ENCODE measurements around the gene EPHA7.

Gene EPHA7

DNA sequence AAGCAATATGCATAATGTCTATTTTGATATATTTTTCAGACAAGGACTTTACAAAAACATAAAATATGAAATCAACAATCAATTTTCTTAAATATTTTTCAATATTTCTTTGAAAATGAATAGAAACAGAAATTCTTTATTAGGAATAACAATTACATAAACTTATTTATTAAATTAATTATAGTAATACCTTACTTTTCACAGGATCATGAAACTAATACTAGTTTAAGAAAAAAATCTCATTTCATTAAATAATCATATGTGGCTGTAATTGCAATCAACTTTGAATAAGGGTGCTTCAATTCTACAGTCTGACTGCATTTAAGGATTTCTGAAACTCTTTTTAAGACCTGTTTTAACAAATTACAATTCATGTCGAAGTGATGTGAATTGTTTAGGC, 26.6 kb downstream of the EPHA7 start:
- no peak for DNase-seq

DNA sequence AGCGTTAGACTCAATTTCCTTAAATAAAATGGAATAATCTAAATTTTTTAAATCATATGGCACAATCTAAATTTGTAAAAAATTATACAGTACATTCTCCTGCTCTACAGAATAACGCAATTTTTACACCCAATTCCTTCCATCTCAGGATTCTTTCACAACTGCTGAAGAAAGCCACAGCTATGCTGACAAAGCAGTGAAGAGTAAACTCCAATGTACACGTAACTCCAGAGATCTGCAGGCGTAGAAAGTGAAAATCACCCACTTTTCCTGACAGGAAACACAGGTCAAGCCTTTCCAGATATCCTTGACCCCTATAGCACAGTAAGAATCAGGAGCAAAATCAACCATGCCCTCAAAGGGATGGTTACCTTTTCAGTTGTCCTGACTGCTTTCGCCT, 27.4 kb downstream of the EPHA7 start:
- DNase-seq = no peak

DNA sequence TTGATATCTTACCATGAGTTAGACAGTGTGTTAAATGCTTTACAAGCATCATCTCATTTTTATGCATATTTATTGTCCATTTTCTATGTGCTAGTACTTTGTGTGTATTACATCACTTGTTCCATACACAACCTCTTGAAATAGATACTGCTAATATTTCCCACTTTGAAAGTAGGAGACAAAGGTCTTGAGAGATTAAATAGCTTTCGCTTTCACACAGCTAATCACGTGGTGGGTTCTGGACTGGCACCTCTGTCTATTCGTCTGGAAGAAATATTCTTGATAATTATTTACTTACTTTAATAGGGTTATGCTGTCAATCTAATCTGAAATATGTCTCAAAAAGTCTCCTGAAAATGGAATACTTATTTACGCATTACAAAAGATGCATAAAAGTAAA, 30.2 kb downstream of the EPHA7 start:
- no peak for DNase-seq

DNA sequence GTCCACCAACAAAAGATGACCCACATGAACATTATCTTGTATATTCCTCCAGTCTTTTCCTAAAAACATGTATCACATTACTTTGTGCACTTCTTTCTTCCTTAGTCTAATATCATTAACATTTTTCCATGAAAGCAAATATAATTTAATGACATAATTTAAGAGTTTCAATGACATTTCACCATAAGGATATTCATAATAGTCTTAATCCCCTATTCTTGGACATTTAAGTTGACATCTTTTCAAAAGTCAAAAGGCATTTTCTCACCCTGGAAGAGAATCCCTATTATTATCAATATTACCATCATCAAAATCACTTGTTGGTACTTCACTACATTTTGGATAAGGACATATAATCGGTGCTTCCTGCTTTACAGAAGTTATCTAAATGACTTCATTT, 31.3 kb downstream of the EPHA7 start:
- DNase-seq = no peak

DNA sequence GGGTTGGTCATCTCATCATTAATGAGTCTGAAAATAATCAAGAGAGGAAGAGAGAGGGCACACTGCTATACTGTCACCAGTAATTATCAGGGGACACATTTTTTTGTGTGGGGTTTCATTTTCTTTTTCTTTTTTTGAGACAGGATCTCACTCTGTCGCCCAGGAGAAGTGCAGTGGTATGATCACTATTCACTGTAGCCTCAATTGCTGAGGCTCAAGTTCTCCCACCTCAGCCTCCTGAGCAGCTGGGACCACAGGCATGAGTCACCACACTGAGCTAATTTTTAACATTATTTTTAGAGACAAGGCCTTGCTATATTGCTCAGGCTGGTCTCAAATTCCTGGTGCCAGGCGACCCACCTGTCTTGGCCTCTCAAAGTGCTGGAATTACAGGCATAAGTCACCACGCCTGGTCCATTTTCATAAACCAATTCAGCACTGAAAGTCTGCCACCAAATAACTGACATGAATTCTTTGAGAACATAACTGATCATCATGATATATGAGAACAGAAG, 43.3 kb downstream of the EPHA7 start:
- DNase-seq = no peak

DNA sequence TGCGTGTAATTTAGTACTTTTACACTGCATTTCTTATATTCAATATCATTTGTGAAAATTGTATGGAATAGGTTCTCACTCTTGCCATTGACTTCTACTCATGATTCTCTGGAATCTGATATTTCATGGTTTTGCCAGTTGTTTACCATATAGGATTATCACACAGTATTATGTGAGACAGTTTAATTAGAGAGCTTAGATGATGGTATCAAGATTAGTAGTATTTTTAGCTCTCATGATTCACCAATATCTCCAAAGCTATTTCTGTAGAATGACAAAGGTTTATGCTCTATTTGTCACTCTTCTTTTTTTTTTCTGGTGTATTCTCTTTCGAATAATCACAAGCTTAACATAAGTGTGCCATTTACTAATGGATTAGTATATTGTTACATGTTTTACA, 45.9 kb downstream of the EPHA7 start:
- DNase-seq = no peak

DNA sequence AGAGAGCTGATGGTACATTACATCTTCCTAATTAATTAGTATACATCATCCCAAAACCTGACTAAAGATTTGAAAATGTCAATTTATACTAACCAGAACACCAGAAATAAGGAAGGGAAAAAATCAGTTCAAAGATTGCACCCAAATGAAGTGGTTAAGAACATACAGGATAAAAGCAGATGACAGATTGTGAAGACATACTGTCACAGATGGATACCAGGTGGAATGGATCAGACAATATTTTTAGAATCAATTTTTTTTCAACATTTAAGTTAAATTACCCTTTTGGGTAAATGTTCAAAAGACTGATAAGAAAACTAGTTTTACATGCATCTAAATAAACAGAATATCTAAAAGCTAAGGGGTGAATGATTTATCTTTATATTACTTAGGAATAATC, 47.6 kb downstream of the EPHA7 start:
- no peak for DNase-seq

DNA sequence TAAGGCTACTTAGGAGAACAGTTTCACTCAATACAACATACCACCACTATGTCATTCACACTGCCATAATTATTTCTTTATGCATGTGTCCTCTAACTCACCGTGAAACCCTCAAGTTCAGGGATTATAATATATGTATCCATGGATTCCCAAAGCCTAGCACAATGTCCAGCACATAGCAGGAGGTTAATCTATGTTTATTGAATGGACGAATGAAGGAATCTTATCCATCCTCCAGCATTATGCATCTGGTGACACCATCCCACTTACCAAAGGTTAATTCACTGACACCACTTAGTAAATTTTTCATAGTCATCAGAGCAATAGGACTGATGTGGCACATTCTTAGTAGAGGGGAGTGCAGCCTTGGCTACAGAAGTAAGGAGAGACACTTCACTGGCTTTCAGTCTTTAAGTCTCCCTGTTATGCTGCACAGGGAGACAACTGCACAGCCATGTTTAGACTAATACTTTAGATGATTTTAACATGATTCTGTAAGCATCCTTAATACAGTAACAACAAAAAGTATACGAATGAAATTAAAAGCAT, 49.7 kb downstream of the EPHA7 start:
- no peak for DNase-seq

DNA sequence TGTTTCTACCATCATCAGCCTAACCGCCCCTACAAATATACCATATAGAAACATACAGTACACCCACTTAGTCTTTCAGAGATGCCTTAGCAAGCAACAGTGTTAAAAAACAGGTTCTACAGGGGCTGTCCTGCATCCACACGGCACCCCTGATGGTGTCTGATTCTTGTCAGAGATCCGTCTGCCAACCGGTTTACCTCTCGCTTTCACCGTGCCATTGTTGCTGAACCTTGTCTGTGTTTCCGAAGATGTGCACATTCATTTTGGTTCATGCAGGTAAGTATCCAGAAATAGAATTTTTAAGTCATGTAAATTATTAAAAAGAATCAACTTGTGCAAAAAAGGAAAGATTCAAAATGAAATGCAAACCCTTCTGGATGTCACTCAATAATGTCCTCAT, 52.9 kb downstream of the EPHA7 start:
- no peak for DNase-seq

DNA sequence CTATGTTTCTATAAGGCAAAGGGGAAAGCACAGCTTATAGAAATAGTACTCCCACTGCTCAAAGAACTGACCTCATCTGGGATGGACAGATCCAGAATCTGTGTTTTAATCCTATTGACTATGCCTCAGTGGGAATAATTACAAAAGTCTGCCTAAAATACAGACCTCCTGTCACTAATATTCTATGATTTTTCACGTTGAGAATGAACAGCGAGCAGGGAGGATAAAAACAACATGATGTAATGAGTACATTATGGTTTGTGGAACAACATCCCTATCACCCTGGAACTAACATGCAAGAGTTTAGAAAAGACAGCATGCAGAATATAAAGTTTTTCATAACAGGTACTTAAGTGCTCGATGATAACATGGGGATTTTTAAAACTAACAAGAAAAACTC, 53.9 kb downstream of the EPHA7 start:
- DNase-seq = no peak

DNA sequence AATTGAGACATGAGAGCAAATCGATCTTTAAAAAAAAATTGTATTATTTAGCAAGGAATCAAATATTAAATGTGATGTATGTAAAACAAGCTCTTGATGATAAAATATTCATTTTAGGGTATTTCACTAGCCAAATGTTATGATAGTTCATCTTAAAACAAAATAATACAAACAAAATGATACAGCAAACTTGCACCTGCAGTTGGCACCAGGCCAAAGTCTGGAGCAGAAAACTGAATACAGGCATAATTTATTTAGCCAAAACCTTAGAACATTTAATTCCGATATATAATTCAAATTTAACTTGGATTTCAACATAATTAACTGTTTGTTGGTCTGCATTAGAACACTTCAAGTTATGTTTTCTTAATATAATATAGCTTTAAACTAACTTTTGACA, 60.9 kb downstream of the EPHA7 start:
- no peak for DNase-seq

DNA sequence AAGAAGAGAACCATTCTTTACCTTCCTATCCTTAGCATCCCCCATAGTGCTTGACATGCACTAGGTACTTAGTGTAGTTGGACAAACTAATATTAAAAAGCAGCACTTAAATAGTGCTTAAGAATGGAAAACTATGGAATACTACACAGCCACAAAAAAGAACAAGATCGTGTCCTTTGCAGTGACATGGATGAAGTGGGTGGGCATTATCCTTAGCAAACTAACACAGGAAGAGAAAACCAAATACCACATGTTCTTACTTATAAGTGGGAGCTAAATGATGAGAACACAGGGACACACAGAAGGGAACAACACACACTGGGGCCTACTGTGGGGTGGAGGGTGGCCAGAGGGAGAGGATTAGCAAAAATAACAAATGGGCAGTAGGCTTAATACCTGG, 66.8 kb downstream of the EPHA7 start:
- no peak for DNase-seq

DNA sequence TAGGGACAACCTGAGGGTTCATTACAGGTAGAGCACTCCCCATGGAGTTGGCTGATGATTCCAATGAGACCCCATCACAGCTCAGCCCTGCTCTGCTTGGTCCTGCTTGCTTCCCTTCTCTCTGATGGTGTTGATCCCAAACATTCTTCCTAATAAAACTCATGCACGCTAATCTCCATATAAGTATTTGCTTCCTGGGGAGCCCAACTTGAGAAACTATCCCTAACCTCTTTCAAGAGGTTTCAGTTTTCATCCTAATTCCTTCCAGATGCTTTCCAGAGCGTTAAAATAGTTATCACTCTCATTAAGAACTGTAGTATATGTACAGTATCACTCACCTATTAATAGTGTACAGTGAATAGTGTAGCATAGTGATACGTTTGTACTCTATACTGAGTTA, 68.1 kb downstream of the EPHA7 start:
- DNase-seq = no peak

DNA sequence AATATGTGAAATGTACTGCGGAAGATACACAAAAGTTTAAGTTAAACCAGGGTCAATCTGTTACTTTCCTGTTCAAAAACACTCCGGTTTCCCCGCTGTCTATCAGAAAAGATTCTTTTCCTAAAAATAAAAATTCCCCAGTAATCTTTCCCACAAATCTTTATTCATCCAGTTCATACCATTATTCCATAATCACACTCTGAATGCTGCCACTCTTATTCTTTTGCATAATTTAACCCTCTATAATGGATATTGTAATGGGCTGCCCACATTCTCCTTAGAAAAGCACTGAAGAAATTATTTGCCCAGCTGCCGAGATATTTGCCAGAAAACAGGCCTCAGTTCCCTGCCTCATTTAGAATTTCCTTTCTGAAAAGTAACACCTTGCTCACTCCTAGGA, 68.6 kb downstream of the EPHA7 start:
- DNase-seq = no peak

DNA sequence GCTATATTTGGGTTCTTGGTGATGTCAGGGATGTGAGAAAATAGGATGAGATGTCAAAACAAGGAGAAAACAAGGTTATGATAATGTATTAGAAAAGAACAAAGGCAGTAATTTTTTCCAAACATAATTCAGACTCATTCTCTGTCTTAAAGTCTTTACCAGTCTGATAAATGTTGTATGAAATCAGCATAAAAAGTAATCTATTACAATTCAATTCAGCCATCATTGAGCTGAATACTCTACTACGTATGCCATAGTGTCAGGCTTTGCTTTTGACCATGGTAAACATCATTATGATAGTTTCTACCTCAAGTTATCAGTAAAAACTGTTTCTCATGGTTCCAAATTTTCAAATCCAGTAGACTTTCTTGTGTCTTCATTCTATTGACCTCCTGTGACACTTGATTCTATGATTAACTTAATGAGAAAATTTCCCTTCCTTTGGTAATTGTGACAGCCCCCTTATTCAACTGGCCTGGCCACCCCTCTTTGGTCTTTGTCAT, 75.0 kb downstream of the EPHA7 start:
- no peak for DNase-seq

DNA sequence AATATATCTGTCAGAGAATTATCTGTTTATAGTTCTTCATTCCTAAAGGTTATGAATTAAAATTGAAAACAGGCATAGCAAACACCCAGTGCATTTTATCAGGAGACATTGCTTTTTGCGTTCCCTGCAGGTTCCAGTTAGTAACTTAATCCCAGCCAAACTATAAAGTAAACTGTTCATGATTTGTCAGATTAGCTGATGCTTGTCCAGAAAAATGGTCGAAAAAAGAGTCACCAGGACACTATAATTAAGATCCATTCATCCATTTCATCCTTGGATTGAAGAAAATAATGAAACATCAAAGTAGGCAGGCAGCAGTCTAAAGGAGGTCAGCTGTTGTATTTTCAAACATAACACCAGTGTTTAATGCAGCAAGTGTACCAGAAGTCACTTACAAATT, 75.9 kb downstream of the EPHA7 start:
- no peak for DNase-seq

DNA sequence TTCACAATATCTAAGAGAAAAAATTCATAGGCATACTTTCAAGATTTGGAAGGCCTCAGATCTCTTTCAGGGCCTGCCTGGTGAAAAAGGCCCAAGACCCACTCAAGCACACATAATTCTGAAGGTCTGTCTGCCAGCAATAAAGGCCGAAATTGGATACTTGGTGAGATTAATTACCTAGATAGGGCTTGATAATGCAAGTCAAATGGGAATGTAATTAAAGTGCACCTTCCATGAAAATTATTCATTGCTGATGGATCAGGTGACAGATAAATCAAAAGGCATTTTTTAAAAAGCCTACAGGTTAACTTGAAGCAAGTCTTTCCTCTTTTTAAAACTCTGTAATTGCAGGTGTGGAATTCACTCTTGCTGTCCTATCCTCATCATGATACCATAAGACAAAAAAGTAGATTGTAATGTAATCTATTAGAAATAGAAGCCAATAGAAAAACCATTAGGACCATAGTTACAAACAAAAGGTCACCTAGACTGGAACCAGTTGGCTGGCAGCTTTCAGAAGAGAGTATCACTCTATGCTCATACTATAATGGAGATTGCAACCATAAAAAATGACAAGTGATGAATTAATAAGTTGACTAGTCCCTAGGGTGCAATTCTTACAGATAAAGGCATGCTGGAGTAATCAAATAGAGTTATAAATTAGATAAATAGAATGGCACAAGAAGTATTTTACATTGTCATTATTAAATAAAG, 77.3 kb downstream of the EPHA7 start:
- DNase-seq = no peak

DNA sequence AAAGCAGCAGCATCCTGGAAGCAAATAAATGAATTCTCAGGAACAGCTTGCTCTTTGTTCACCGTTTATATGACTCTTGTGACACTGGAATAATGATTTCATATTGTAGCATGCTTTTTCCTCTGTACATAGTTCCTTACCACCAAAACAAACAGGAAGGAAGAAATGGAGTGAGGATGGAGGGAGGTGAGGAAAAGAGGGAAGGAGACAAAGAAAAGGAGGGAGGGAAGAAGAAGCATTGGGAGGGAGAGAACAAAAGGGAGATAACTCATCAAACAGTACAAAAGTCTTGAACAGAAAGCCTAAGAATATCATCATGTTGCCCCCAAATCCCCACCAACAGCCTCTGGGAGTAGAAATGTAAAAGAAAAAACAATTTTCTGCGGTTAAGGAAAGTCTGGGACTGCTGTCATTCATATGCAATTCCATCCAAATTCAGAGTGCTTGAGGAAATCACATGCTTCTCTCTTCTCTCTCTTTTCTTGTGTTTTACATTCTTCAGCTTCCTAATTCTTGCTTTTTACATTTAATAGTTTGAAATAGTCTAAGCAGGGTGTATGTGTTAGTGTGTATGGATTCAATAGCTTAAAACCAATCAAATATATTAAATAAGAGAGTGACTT, 81.5 kb downstream of the EPHA7 start:
- no peak for DNase-seq

DNA sequence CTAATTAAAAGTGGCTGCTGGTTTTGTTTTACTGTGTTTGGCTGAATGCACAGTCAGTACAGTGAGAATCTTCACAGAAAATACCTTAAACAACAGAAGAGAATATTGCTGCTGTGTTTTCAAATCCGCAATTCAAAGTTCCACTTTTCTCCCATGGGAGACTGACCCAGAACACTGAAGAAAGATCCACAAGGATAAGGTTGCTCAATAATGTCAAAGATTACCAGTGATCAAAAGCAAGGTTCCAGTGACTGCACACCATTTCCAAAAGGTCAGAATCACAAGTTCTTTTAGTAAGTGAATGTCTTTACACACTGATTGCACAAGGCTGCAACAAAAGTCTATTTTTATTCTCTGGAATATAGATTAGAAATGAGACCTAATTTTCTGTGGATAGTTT, 82.3 kb downstream of the EPHA7 start:
- no peak for DNase-seq

DNA sequence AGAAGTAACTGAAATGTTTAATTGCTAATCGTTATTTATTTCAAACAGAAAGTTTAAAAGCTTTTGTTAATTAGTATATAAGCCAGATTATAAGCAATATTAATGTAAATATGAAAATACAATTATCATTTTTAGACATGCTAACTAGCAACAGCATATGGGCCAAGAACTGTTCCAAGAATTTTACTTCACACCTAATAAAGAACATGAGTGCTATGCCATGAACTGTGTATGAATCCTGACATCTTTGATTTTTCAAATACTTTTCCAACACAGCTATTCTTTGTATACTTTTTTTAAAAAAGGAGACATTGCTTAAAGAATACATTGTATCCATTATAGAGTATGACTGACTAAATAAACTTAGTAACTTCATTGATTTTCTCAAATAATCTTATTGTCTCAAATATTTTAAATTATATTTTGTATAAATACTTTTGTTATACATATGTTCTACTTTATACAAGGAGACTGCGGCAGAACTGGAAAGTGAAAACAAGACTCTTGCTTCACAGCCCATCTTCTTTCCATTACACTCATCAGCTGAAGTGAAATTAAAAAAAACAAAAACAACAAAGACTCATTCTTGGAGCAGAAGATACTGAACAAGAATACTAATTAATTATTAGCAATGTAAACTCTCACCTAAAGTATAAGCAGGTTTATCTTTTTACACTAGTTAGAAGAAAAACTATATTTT, 89.9 kb downstream of the EPHA7 start:
- no peak for DNase-seq

DNA sequence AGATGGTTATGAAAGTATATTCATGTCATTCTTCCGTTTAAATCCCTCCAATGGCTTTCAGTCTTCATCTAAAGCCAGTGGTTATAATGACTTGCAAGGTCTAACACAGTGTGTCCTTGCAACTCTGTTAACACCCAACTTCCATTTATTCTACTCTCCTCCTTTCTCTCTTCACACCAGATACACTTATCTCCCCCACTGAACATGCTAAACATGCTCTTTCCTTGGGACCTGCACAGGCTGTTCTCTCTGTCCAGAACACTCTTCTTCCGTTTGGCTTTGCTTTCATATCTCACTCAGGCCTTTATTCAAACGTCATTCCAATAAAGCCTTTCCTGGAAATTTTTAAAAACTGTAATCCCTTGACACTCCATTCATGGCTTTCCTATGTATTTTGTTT, 91.5 kb downstream of the EPHA7 start:
- DNase-seq = no peak

DNA sequence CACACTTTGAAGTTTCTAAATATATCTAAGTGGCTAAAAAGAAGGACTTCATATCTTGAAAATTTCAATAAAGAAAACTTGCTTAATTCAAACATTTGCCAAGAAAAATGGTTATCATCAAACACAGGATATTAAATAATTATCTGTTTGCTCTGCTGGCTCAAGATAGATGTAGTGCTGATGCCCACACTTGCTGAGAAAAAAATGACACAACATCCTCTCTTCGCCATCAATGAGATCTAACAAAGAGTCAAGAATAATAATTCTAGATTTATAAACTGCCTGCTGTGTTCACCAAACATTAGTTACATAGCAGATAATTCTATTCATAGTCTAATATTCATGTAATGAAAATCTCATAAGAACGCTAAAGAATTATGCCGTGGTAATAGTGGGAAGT, 93.6 kb downstream of the EPHA7 start:
- DNase-seq = no peak

DNA sequence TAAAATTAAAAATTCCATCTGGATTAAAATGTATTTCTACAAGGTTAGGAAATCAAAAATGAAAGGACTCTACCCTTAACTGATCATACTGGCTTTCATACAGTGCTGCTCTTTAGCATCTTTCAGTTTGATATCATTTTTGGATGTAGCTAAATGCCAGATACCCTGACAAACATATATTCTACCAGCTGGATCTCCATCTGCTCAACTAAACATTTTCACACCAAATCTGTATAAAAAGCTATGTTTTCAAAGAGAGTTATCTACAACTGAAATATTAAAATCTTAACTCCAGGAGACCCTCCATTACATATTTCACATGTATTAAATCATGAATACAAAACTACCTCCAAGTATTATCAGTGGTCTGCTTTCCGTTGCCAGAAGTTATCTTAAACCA, 95.7 kb downstream of the EPHA7 start:
- no peak for DNase-seq

DNA sequence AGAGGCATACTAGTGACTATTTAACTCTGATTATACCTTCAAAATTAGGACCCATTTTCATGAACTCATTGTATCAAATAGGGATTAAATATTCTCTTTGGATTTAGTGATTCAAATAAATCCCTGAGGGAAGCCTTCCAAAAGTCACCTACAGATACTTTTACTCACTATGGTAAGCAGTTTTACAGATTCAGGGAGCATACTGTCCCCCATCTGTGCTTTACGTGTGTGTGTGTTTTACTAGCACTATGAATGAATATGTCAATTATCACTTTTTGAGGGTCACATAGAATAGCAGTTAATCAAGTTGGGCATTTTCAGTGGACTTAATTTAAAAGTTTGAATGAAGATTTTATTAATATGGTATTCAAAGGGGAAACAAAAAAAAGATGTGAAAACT, 96.7 kb downstream of the EPHA7 start:
- DNase-seq = no peak
